Mesenteric fat pad (tissue), 1 donor: ENCODE data around the gene SLC25A48. TPM values are rescaled to one million over a fixed set of nuclear protein-coding genes. Genes with fewer than 3 reads are reported as not detected.

Source experiments
- DNase-seq: peaks from one replicate; pipeline ENCODE4 v3.0.0-alpha.2; 2020; ENCODE audit warnings: low spot score
- long read RNA-seq: library from polyadenylated mRNA; unstranded; transcript quantifications from one replicate; pipeline ENCODE4 v2.0.0, GENCODE V29; 2020
- total RNA-seq: library from RNA; stranded (reverse); fragmentation: NEBNext Ultra II Directional; extraction: Animal tissue kit (Norgen Biotek cat#: 25700); gene quantifications from one replicate; pipeline ENCODE4 v1.2.1, GENCODE V29; 2021
- donor health status: DM: yes; HTN: yes; CAD: no.

The SLC25A48 gene
- not detected for total RNA-seq
- long read RNA-seq = 0 reads

GRCh38 chr5:135834639-135835529, at the start of gene SLC25A48:
TSS of gene SLC25A48 (plus strand) at chr5:135834663. CDS start at chr5:135834848, 185 bp downstream.
- peak; percentile 87 for DNase-seq

- no peak for DNase-seq
Measured at GRCh38 chr5:135800656-135801055, 33.8 kb upstream of the SLC25A48 start.

GRCh38 chr5:135810188-135810943, 24.1 kb upstream of the SLC25A48 start:
- no peak for DNase-seq

GRCh38 chr5:135811007-135811406, 23.5 kb upstream of the SLC25A48 start:
- DNase-seq = no peak

GRCh38 chr5:135813758-135814157, 20.7 kb upstream of the SLC25A48 start:
- no peak for DNase-seq

GRCh38 chr5:135814316-135814715, 20.1 kb upstream of the SLC25A48 start:
- DNase-seq = no peak

GRCh38 chr5:135814812-135815211, 19.7 kb upstream of the SLC25A48 start:
- no peak for DNase-seq

- no peak for DNase-seq
Measured at GRCh38 chr5:135821061-135821801, 13.2 kb upstream of the SLC25A48 start.

- DNase-seq = no peak
Measured at GRCh38 chr5:135821802-135822201, 12.7 kb upstream of the SLC25A48 start.

GRCh38 chr5:135822286-135822685, 12.2 kb upstream of the SLC25A48 start:
- no peak for DNase-seq

GRCh38 chr5:135822959-135823358, 11.5 kb upstream of the SLC25A48 start:
- no peak for DNase-seq

GRCh38 chr5:135823881-135824280, 10.6 kb upstream of the SLC25A48 start:
- no peak for DNase-seq

GRCh38 chr5:135824541-135825041, 9.9 kb upstream of the SLC25A48 start:
- DNase-seq = no peak

- DNase-seq = no peak
Measured at GRCh38 chr5:135825373-135826220, 8.9 kb upstream of the SLC25A48 start.

GRCh38 chr5:135826221-135826525, 8.3 kb upstream of the SLC25A48 start:
- DNase-seq = no peak

GRCh38 chr5:135826994-135827671, 7.3 kb upstream of the SLC25A48 start:
- no peak for DNase-seq

- no peak for DNase-seq
Measured at GRCh38 chr5:135827965-135828781, 6.3 kb upstream of the SLC25A48 start.

GRCh38 chr5:135828782-135829127, 5.7 kb upstream of the SLC25A48 start:
- no peak for DNase-seq

- DNase-seq = no peak
Measured at GRCh38 chr5:135829179-135829578, 5.3 kb upstream of the SLC25A48 start.
